Activated CD4-positive, alpha-beta T cell treated with anti-CD3 and anti-CD28 coated beads, Interleukin-2, amount 10 ng/mL, durations not matched to agents 24 days and 14 days (primary cell): ENCODE measurements around the gene SYNJ2. TPM values are rescaled to one million over a fixed set of nuclear protein-coding genes. Genes with fewer than 3 reads are reported as not detected.

ENCODE experiments used
- DNase-seq: peaks from one replicate; pipeline ENCODE4 v3.0.0; 2022
- H3K27ac Mint-ChIP-seq: one replicate; pipeline ENCODE4 v1.8.0; 2022; ENCODE audit warnings: mild to moderate bottlenecking, mixed read lengths
- H3K27me3 Mint-ChIP-seq: one replicate; pipeline ENCODE4 v1.8.0; 2022; ENCODE audit warnings: mixed read lengths
- H3K36me3 Mint-ChIP-seq: one replicate; pipeline ENCODE4 v1.8.0; 2022; ENCODE audit warnings: low read depth, mild to moderate bottlenecking, mixed read lengths
- H3K4me1 Mint-ChIP-seq: one replicate; pipeline ENCODE4 v1.8.0; 2021; ENCODE audit warnings: mixed read lengths
- H3K4me3 Mint-ChIP-seq: one replicate; pipeline ENCODE4 v1.8.0; 2022; ENCODE audit warnings: mild to moderate bottlenecking, moderate library complexity, mixed read lengths
- H3K9me3 Mint-ChIP-seq: one replicate; pipeline ENCODE4 v1.8.0; 2021; ENCODE audit warnings: mixed read lengths
- intact Hi-C: fragments of 100-400 bp; cut with micrococcal nuclease; formaldehyde crosslinking; loops from one replicate; pipeline ENCODE4 v1.15.1; 2023
- total RNA-seq: library from RNA; stranded (reverse); gene quantifications from 2 replicates; pipeline ENCODE4 v1.2.3, GENCODE V29; 2022

Gene SYNJ2
- total RNA-seq, 1 donor from 2014 or later = 22.2 TPM

DNA sequence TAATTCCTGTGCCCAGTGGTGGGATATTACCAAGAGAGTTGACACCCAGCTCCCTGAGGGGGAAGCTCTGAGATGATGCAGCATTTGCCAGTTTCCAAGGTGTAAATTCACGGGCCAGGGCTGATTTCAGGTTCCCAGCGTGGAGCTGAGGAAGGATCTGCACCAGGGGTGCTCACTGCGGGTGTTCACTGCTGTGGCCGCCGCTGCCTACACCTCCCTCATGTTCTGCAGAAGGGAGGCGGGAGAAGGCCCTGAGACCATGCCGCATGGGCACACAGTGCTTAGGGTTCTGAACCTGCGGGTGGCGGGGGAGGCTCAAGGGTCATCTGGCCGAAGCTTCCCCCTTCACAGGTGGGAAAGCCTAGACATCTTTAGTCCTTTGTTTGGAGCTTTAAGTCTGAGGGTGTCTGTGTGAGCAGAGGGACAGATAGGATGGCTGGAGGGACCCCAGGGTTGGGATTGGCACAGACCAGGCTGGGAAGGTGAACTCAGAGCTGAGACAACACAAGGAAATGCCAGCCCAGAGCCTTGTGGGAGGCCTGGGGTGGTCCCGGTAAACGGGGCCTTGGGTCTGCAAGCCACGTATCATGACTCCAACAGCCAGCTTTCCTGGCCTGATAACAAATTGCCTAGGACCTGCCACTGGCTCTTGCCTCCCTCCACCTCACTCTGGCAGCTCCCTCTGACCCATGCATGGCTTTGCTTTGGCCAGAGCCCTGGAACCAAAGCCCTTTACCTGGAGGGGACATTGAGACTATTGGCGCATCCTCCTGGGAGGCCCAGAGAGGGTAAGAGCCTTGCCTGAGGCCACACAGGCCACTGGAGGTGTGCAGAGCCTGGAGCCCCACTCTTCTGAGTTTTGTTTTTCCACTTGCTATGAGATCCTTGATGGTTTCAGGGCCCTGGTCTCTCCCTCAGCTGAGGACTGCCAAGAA is 40.4 kb downstream of the SYNJ2 start:
- intact Hi-C loops = loop anchor here (10.0 kb wide), 1 partner anchor 57 kb away; no protein-coding TSS in a partner anchor
- peaks cover 20% of the 10 kb centered on the region for H3K36me3 Mint-ChIP-seq
- no peak overlapping the region for H3K4me3 Mint-ChIP-seq
- H3K27me3 Mint-ChIP-seq = no peaks in the 10 kb centered on the region
- no peaks in the 10 kb centered on the region for H3K9me3 Mint-ChIP-seq
- no peak for DNase-seq
- H3K27ac Mint-ChIP-seq = no peak overlapping the region
- peaks cover 24% of the 10 kb centered on the region for H3K4me1 Mint-ChIP-seq

DNA sequence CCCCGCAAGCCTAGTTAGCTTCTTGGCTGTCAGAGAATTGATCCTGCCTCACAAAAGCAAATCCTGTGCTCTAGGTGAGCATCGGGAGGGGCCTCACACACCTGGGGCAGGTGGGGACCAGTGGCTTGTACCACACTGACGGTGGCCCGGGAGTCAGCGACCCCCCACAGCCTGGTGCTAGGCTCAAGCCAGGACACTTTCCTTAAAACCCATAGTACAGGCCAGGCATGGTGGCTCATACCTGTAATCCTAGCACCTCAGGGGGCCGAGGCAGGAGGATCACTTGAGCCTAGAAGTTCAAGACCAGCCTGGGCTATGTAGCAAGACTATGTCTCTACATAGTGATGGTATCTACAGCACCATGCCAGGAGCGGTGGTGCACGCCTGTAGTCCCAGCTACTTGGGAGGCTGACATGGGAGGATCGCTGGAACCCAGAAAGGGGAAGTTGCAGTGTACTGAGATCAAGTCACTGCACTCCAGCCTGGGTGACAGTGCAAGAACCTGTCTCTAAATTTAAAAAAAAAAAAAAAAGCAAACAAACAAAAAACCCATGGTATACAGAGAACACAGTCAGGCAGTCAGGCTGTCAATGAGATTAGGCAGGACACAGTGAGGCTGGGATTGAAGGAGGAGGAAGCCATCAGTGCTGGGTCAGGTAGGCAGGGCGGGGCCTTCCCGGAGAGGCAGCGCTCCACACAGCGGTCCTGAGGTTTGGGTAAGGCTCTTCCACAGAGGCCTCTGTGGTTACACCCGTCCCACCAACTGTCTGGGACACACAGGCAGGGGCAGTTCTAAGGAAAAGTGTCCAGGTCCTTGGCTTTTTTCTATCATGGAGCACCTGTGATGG is 41.3 kb downstream of the SYNJ2 start:
- no peak for DNase-seq
- Mint-ChIP-seq H3K9me3 (no peaks in the 10 kb centered on the region), H3K4me1 (peaks cover 31% of the 10 kb centered on the region), H3K27me3 (no peaks in the 10 kb centered on the region), H3K4me3 (no peak overlapping the region), H3K36me3 (peaks cover 17% of the 10 kb centered on the region), H3K27ac (no peak overlapping the region)
- intact Hi-C loops = loop anchor here (10.0 kb wide), 1 partner anchor 58 kb away; no protein-coding TSS in a partner anchor

- intact Hi-C loops = loop anchor here (10.0 kb wide), 1 partner anchor 59 kb away; no protein-coding TSS in a partner anchor
- Mint-ChIP-seq H3K27me3 (no peaks in the 10 kb centered on the region), H3K4me1 (peaks cover 32% of the 10 kb centered on the region), H3K9me3 (no peaks in the 10 kb centered on the region), H3K36me3 (peaks cover 18% of the 10 kb centered on the region), H3K4me3 (no peak overlapping the region), H3K27ac (no peak overlapping the region)
- no peak for DNase-seq
These were observed 41.9 kb downstream of the SYNJ2 start for GRCh38 chr6:158023597-158023939.

DNA sequence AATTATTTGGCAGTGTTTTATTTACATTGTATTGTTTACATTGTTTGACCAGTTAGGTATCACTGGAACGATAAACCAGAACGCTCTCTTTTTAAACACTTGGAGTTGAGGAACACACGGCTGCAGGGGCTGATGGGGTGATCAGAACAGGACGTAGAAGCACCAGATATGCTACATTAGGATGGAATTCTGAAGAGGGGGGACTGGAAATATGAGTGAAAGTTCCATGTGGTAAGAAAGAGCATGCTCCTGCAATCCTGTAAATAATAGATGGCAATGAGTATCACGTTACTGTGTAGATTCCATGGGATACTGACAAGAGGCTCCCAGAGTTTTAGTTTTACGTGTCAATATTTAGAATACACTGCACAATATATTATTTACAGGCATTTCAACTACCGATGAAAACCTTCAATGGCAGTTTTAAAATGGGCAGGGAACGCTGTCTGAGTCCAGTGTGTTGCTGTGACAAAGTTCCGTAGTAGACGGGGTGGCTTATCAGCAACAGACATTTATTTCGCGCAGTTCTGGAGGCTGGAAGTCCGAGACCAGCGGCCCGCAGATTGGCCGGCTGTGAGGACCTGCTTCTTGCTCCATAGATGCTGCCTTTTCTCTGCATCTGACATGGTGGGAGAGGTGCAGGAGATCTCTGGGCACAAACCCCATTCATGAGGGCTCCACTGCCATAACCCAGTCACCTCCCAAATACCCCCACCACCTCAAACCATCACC is 43.1 kb downstream of the SYNJ2 start:
- no peaks in the 10 kb centered on the region for H3K27me3 Mint-ChIP-seq
- H3K4me1 Mint-ChIP-seq = peaks cover 32% of the 10 kb centered on the region
- no peaks in the 10 kb centered on the region for H3K9me3 Mint-ChIP-seq
- DNase-seq = no peak
- H3K27ac Mint-ChIP-seq = peak overlapping the region; percentile 21
- intact Hi-C loops = loop anchor here (10.0 kb wide), 1 partner anchor 60 kb away; no protein-coding TSS in a partner anchor
- H3K36me3 Mint-ChIP-seq = peaks cover 21% of the 10 kb centered on the region
- no peak overlapping the region for H3K4me3 Mint-ChIP-seq

DNA sequence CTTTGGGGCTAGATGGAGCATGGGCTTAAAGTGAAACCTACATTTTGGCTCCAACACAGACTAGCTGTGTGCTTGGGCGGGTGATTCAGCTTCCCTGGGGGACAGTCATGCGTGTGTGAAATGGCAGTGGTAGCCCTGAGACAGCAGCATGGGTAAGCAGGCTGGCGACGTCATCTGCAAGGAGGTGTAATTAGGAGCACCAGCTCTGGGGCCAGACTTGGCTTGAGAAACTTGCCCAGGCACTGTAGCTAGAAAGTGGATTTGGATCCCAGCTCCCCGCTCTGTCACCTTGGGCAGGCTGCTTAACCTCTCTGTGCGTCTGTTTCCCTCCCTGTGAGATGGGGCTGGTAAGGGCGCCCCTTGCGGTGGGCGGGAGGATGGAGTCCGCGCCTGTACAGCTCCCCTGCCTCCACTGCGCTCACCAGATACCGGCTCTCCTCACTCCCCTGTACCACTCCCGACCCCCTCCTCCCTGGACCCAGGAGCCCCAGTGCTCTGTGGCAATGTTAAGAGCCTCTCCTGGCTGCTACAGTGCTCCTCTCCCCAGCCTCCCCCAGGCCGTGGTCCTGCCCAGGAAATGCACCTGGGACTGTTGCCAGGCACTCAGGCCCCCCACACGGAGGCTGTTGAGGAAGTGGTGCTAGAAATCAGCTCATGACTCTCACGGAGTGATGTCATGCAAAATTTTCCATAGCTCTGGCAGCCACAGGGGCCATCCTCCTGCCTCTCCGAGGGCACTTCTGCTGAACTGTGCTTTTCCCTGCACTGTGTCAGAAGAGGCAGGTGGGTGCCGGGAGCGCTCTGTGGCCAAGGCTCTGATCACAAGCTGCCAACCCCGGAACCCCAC is 44.6 kb downstream of the SYNJ2 start:
- Mint-ChIP-seq H3K36me3 (peaks cover 23% of the 10 kb centered on the region), H3K4me3 (peak overlapping the region; percentile 78), H3K9me3 (no peaks in the 10 kb centered on the region), H3K4me1 (peaks cover 34% of the 10 kb centered on the region), H3K27me3 (no peaks in the 10 kb centered on the region), H3K27ac (peak overlapping the region; percentile 100)
- intact Hi-C loops = loop anchor here (1.0 to 10.0 kb wide), 7 partner anchors 17 to 85 kb away; partner anchors contain the start of gene SYNJ2
- peak; percentile 92 for DNase-seq

GRCh38 chr6:158026901-158027589 is 45.4 kb downstream of the SYNJ2 start:
- intact Hi-C loops = loop anchor here (1.0 to 10.0 kb wide), 7 partner anchors 18 to 86 kb away; partner anchors contain the start of gene SYNJ2
- H3K4me1 Mint-ChIP-seq = peaks cover 41% of the 10 kb centered on the region
- H3K4me3 Mint-ChIP-seq = peak overlapping the region; percentile 78
- peaks cover 26% of the 10 kb centered on the region for H3K36me3 Mint-ChIP-seq
- DNase-seq = no peak
- H3K27ac Mint-ChIP-seq = peak overlapping the region; percentile 100
- no peaks in the 10 kb centered on the region for H3K9me3 Mint-ChIP-seq
- no peaks in the 10 kb centered on the region for H3K27me3 Mint-ChIP-seq

DNA sequence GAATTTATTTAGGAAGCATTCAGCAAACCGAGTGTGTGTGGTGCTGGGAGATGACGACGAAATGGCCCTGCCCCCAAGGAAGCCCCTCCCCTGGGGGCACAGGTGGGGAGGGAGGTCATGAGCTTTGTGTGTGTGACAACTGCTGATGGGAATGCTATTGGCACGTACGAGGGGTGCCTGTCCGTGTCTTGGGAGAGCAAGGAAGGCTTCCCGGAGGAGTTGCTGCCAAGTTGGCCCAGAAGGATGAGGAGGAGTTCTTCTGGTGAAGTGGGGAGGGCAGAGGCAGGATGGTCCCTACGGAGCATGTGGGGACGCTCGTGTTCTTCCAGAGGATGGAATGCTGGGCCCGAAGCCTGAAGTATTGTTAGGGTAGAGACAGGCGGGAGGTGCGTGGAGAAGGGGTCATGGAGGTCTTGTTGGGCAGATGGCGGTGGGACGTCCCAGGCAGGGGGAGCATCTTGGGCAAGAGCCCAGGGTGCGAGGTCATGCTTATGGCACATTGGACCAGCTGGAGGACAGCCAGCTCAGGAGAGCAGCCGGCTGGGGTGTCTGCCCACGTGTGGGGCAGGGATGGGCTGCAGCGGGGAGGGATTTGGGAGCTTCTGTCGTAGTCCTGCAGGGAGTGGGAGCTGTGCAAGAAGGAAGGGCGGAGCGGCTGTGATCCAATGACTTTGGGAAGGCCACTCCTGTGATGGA is 46.1 kb downstream of the SYNJ2 start:
- Mint-ChIP-seq H3K4me3 (no peak overlapping the region), H3K27me3 (no peaks in the 10 kb centered on the region), H3K4me1 (peaks cover 38% of the 10 kb centered on the region), H3K9me3 (no peaks in the 10 kb centered on the region), H3K27ac (peak overlapping the region; percentile 100), H3K36me3 (peaks cover 24% of the 10 kb centered on the region)
- intact Hi-C loops = loop anchor here (2.0 to 10.0 kb wide), 4 partner anchors 19 to 87 kb away; no protein-coding TSS in a partner anchor
- DNase-seq = no peak

DNA sequence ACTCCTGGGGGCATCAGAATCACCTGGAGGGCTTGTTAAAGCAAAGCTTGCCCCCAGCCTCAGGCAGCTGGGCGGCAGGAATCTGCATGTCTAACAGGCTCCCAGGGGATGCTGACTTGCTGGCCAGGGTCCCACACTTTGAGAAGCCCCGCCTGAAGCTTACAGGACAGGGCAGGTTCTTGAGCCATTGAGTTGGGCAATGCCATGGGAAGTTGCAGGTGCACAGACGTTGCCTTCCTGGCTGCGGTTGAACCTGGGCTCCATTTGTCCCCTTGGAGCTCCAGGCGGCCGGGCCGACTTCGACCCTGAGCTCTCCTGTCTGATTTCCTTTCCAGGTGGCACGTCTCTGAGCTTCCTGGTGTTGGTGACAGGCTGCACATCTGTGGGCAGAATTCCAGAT is 46.8 kb downstream of the SYNJ2 start:
- Mint-ChIP-seq H3K27me3 (no peaks in the 10 kb centered on the region), H3K27ac (no peak overlapping the region), H3K4me3 (no peak overlapping the region), H3K36me3 (peaks cover 22% of the 10 kb centered on the region), H3K9me3 (no peaks in the 10 kb centered on the region), H3K4me1 (peaks cover 38% of the 10 kb centered on the region)
- intact Hi-C loops = loop anchor here (10.0 kb wide), 1 partner anchor 64 kb away; no protein-coding TSS in a partner anchor
- DNase-seq = no peak

DNA sequence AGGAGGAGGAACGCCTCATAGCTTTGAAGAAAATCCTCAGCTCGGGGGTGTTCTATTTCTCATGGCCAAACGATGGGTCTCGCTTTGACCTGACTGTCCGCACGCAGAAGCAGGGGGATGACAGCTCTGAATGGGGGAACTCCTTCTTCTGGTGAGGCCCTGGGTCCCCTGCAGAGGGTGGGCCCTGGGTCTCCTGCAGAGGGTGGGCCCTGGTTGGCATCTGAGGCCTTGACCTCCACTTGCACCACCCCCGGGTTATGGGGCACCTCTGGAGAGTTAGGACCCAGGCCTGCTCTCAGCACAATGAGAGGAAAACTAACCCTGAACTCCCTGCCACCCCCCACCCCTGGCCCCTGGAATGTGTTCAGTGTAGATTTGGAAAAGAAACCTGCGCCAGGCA is 47.2 kb downstream of the SYNJ2 start:
- Mint-ChIP-seq H3K9me3 (no peaks in the 10 kb centered on the region), H3K4me1 (peaks cover 38% of the 10 kb centered on the region), H3K36me3 (peaks cover 22% of the 10 kb centered on the region), H3K4me3 (no peak overlapping the region), H3K27ac (no peak overlapping the region), H3K27me3 (no peaks in the 10 kb centered on the region)
- intact Hi-C loops = loop anchor here (10.0 kb wide), 1 partner anchor 64 kb away; no protein-coding TSS in a partner anchor
- DNase-seq = no peak

- Mint-ChIP-seq H3K4me1 (peaks cover 36% of the 10 kb centered on the region), H3K36me3 (peaks cover 29% of the 10 kb centered on the region), H3K4me3 (no peak overlapping the region), H3K27me3 (no peaks in the 10 kb centered on the region), H3K27ac (peak overlapping the region; percentile 25), H3K9me3 (no peaks in the 10 kb centered on the region)
- intact Hi-C loops = loop anchor here (10.0 kb wide), 1 partner anchor 65 kb away; no protein-coding TSS in a partner anchor
- DNase-seq = no peak
These were observed 48.1 kb downstream of the SYNJ2 start for GRCh38 chr6:158029668-158030230.
